Stimulated activated CD8-positive, alpha-beta memory T cell treated with anti-CD3 and anti-CD28 coated beads, Interleukin-15, amount 100 ng/mL, for 4 hours (primary cell): ENCODE data around the gene TXNRD2.
"Not testable (repeated sequence)": the region's sequence is repeated elsewhere in the genome, so short reads cannot be mapped to it uniquely, and the experiment has no call there.

Source experiments
- DNase-seq, 2 donors: peaks; one replicate each; pipeline ENCODE4 v3.0.0-alpha.2; 2020; ENCODE audit warnings: low read depth in 2 of 2

Gene TXNRD2

DNA sequence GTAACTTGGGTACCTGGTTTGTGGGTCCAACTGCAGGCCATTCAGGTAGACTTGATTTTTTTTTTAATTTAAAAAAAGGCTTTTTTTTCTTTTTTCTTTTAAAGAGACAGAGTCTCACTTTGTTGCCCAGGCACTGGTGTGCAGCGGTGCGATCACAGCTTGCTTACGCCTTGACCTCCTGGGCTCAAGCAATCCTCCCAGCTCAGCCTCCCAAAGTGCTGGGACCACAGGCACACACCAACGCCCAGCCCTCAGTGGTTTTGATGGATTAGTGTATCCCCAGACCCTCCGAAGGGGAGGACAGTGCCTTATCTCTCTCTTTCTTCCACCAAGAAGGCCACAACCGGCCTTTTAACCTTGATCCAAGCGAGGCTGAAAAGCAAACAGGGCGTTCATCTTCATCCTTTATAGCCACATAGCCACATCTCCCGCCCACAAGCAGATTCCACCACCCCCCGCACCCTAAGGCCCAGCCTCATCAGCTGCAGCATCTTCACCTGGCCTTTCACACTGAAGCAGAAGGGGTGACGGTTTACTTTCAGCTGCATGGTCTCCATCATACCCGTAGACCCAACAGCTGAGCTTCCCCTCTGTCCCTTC is 17.6 kb downstream of the TXNRD2 start:
- no peak for DNase-seq

- no peak for DNase-seq
Observed at GRCh38 chr22:19921544-19922081, 20.0 kb downstream of the TXNRD2 start.

GRCh38 chr22:19919701-19920363 is 21.8 kb downstream of the TXNRD2 start:
- DNase-seq: no peak

GRCh38 chr22:19918332-19919106 is 23.1 kb downstream of the TXNRD2 start:
- DNase-seq: no peak

GRCh38 chr22:19917389-19918138 is 24.1 kb downstream of the TXNRD2 start:
- no peak for DNase-seq

DNA sequence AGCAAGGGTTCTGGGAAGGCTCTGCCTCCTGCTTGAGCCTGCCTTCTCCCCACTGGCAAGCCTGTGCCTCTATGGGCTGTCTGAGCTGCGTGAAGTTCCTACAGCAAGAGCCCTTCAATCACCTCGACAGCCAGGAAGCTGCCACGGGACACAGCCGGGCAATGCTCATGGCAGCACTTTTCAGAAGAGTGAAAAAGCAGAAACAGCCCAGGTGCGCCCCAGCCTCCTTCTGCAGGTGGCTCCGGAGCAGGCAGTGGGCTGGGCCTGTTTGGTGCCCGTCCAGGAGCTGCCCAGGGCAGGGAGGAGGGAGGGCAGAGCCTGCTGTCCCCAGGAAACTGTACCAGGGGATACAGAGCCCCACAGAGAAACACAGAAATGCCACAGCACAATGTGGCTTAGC is 24.7 kb downstream of the TXNRD2 start:
- DNase-seq: no peak

DNA sequence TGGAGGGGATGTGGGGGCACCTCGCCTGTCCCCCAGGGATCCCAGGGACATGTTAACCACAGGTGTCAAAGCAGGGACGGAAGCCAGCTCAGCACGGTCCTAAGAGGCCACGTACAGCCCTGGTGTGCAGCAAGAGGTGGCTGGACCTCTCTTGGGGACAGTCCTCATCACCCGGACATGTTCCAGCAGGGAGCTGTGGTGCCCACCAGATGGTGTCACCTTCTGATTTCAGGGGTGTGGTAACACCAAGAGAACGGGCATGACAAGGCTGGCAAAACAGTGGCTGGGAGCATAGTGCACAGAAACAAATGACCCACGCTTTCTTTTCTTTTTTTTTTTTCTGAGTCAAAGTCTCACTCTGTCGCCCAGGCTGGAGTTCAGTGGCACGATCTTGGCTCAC is 25.6 kb downstream of the TXNRD2 start:
- no peak for DNase-seq

DNA sequence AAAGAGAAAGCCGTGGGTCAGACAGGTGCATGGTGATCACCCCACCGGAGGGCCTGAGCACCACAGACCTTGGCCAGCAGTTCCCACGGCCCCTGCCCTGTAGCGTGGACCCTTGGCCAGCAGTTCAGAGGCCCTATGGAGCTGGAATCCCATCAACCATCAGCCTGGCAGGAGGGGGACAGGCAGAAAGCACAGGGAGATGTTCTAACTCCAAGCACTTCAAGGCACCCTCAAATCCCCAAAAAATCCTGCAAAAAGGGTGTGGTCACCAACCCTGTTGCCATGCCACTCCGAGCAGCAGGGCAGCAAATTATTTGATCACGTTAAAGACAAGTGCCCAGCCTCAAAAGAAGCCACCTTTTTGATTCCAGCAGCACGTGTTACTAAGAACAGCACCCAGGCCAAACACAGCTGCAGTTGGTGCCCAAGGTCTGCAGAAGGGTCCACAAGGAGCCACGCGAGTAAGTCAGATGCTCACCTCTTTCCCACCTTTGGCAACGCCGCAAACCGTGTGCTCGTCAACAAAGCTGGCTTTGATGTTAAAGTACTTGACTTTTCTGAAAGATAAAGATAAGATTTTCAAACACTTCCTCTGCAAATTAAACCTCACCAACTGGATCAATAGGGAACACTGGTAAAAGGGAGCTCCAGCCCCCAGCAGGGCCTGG is 26.2 kb downstream of the TXNRD2 start:
- no peak for DNase-seq

DNA sequence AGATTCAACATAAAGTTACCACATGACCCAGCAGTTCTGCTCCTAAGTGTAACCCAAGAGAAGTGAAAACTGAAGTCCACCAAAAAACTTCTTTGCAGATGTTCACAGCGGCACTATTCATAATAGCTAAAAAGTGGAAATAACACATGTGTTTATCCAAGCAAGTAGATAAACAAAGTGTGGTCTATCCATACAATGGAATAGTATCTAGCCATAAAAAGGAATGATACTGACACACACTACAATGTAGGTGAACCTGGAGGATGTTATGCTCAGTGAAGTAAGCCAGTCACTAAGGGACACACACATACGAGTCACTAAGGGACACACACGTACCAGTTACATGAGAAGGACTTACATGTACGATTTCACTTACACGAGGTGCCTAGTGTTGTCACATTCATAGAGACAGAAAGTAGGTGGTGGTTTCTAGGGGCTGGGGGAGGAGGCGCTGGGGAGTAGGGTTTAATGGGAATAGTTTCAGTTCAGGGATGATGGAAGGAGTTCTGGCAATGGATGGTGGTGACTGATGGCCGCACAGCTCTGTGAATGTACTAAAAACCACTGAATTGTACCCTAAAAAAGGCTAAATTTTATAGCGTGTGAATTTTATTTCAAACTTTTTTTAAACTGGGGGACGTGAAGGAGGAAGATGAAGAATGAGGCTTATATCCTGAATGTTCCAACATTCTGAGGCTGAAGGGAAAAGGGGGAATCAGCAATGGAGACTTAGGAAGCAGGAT is 27.2 kb downstream of the TXNRD2 start:
- no peak for DNase-seq

GRCh38 chr22:19913337-19913936 is 28.2 kb downstream of the TXNRD2 start:
- DNase-seq: no peak

- DNase-seq: no peak
Observed at GRCh38 chr22:19912271-19912999, 29.2 kb downstream of the TXNRD2 start.

DNA sequence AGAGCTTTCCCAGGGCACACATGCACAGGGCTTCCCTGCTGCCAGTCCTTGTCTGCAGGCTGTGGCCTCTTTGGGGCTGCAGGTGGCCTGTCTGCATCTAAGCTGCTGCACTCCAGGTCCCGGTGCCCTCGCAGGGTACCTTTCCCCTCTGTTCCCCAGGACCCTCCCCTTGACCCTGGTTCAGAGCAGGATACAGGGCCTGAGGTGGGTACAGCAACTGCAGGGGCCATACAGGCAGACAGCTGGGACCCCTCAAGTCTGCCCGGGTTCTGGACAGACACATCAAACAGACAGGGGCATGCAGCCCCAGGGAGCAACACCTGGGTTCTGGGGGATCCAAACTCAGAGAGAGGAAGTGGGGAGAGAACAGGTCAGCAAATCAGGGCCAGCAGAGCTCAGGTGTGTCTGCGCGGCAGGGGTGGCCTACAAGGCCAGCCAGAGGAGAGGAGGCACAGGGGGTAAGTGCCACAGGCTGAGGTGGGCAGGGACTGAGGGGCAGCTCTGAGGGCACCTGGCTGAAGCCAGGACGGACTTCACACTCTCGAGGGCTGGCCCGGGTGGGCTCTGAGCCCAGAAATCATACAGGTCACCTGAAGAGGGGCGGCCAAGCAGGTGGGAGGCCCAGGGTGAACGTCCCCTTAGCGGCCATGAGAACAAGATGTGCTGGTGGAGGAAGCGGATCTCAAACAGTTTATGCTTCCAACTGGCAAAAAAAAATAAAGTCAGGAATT is 29.9 kb downstream of the TXNRD2 start:
- no peak for DNase-seq

DNA sequence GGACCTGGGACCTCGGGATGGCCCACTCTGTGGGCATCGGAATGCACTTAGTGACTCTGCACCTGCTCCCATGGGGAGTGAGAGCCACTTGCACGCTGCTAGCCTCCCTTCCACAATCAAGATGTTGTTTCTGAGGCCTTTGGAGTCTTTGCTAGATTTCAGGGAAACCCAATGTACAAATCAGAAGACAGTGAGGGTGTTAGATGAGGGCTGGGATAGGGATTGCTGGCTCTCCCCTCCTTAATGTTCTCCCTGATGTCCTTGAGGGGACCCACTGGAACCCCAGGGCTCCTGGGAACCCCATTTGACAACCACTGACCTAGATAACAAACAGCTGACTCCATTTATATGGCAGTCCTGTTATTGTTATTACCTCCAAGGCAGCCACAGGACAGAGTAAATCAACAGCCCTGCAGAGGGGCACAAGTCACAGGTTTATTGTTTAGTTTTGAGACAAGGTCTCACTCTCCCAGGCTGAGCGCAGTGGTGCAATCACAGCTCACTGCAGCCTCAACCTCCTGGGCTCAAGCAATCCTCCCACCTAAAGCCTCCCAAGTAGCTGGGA is 31.4 kb downstream of the TXNRD2 start:
- no peak for DNase-seq

DNA sequence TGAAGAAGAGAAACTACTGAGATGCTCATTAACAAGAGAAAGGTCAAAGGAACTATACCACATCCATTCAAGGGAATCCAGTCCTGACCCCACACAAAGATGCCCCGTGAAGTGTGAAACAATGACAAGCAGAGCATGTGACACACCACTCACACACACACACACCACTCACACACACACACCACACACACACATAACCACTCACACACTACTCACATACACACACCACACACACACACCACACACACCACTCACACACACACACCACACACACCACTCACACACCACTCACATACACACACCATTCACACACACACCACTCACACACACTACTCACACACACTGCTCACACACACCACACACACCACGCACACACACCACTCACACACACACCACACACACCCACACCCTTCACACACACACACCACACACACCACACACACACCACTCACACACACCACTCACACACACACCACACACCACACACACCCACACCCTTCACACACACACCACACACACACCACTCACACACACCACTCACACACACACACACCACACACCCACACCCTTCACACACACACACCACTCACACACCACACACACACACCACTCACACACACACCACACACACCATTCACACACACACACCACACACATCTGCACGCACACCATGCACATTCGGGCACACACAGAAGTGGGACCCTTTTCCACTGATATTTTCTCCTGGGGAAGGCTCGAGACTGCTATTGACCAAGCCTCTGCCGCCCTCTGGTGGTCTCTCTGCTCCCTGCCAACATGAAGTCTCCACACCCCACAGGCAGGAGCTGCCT is 32.1 kb downstream of the TXNRD2 start:
- DNase-seq: peak; percentile 48 to 57

GRCh38 chr22:19907902-19908301 is 33.7 kb downstream of the TXNRD2 start:
- DNase-seq: not testable (repeated sequence)

DNA sequence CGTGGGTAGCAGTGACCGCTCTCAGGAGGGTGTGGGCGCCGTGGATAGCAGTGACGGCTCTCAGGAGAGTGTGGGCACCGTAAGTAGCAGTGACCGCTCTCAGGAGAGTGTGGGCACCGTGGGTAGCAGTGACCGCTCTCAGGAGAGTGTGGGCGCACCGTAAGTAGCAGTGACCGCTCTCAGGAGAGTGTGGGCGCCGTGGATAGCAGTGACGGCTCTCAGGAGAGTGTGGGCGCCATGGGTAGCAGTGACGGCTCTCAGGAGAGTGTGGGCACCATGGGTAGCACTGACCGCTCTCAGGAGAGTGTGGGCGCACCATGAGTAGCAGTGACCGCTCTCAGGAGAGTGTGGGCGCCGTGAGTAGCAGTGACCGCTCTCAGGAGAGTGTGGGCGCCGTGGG is 34.8 kb downstream of the TXNRD2 start:
- DNase-seq: not testable (repeated sequence)
